Neural progenitor cell (in vitro differentiated cells): ENCODE data around the gene EXOC4.

Experiments
- CTCF ChIP-seq: fragments of 200-600 bp; sonication (generic); IDR thresholded peaks from 2 replicates; pipeline ENCODE4 v1.5.1; 2017; ENCODE audit warnings: antibody characterized with exemption, mild to moderate bottlenecking
- EZH2 ChIP-seq: fragments of 200-600 bp; sonication (generic); IDR thresholded peaks from 2 replicates; pipeline ENCODE4 v1.6.1; 2017; ENCODE audit warnings: antibody characterized with exemption, mild to moderate bottlenecking, moderate library complexity
- EZH2phosphoT487 ChIP-seq: fragments of 200-600 bp; sonication (generic); IDR thresholded peaks from 2 replicates; pipeline ENCODE4 v1.6.1; 2017; ENCODE audit warnings: antibody characterized with exemption

- TF ChIP-seq EZH2 (no peak), CTCF (no peak), EZH2phosphoT487 (no peak)
These were observed 616.7 kb downstream of the EXOC4 start for GRCh38 chr7:133869556-133869955.
